SH-SY5Y (cell line): Measurements from ENCODE around the gene FAM151B.

ENCODE experiments used
- GATA2 ChIP-seq: IDR thresholded peaks from 2 replicates; pipeline ENCODE4 v1.6.1; 2011; ENCODE audit warnings: mild to moderate bottlenecking, low read depth, low read length
- GATA3 ChIP-seq: IDR thresholded peaks from 2 replicates; pipeline ENCODE4 v1.6.1; 2011; ENCODE audit warnings: low read depth, mild to moderate bottlenecking, low read length, moderate library complexity

- no peak for TF ChIP-seq GATA2
- no peak for TF ChIP-seq GATA3
Observed at GRCh38 chr5:80481019-80481893, 6.6 kb upstream of the FAM151B start.
